Measurements from ENCODE around the gene UVRAG. TPM values are rescaled to one million over a fixed set of nuclear protein-coding genes. Genes with fewer than 3 reads are reported as not detected.

Gene UVRAG
- total RNA-seq, 1 donor from 2014 or later: 38.1 TPM

GRCh38 chr11:75810637-75811390 is 4.2 kb upstream of the UVRAG start:
- no peak for DNase-seq

GRCh38 chr11:75811485-75811884 is 3.5 kb upstream of the UVRAG start:
- no peak for DNase-seq

- no peak for DNase-seq
Observed at GRCh38 chr11:75812542-75813040, 2.4 kb upstream of the UVRAG start.

- DNase-seq: no peak
Observed at GRCh38 chr11:75813124-75813523, 1.9 kb upstream of the UVRAG start.

- no peak for DNase-seq
Observed at GRCh38 chr11:75813622-75814039, 1.4 kb upstream of the UVRAG start.

DNA sequence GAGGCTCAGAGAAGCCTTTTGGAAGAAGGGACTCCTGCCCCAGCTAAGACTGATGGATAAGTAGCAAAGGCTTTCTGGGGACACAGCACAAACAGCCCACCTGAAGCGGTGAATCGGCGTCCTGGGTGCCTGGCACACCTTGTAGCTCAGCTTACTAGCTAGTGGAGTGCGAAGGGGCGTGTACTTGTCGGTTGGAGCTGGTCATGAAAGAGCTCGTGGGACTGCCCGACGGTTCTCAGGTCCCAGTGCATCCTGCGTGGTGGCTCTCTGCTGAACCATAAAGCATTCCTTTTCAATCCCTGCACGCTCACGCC is 690 bp upstream of the UVRAG start:
- DNase-seq: no peak

GRCh38 chr11:75815345-75816168 is 547 bp downstream of the UVRAG start:
- DNase-seq: no peak

DNA sequence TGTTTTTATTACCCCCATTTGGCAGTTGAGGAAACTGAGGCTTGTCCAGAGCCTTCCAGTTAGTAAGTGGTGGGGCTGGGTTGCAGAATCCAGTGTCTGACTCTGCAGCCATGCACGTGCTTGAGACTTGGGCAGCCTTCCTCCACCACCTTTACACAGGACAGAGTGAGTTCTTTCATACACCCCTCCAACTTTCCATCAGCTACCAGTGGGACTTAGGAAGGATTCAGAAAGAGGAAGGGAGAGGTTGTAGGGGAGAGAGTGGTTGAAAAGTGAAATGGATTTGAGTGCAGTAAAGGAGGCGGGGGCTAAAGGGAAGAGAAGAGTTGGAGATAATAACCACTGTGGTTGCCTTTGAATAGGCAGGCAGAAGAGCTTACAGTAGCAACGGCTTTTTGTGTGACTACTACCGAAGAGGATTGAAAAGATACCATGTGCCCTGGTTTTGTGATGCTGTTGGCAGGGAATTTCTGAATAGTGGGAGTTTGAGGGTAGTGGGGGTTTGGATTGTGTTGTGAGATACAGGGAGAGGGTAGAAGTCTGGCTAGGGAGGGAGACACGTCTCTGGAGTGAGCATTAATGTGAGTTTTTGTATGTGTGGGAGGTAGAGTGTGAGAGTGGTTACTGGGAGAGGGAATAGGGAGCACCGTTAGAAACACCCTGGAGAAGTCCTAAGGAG is 1.7 kb downstream of the UVRAG start:
- no peak for DNase-seq

- no peak for DNase-seq
Observed at GRCh38 chr11:75820645-75821044, 5.6 kb downstream of the UVRAG start.

DNA sequence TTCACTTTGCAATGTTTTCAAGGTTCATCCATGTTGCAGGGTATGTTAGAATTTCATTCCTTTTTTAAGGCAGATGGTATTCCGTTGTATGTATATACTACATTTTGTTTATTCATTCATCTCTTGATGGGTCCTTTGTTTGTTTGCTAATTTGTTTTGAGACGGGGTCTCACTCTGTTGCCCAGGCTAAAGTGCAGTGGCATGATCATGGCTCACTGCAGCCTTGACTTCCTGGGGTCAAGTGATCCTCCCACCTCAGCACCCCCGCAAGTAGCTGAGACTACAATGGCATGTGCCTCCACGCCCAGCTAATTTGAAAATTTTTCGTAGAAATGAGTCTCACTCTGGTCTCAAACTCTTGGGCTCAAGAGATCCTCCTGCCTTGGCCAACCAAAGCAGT is 6.2 kb downstream of the UVRAG start:
- no peak for DNase-seq

DNA sequence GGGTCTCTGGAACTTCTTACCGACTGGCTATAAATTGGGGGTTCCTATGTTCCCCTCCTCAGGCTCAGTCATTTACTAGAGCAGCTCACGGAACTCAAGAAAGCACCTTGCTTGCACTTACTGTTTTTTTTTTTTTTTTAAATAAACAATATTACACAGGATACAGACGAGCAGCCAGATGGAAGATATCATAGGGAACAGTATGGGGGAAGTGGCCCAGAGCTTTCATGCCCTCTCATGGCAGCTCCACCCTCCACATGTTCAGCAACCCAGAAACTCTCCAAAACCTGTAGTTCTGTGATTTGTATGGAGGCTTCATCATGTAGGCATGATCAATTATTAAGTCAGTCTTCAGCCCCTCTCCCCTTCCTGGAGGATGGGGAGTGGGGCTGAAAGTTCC is 7.5 kb downstream of the UVRAG start:
- no peak for DNase-seq

- no peak for DNase-seq
Observed at GRCh38 chr11:75823415-75823814, 8.4 kb downstream of the UVRAG start.

DNA sequence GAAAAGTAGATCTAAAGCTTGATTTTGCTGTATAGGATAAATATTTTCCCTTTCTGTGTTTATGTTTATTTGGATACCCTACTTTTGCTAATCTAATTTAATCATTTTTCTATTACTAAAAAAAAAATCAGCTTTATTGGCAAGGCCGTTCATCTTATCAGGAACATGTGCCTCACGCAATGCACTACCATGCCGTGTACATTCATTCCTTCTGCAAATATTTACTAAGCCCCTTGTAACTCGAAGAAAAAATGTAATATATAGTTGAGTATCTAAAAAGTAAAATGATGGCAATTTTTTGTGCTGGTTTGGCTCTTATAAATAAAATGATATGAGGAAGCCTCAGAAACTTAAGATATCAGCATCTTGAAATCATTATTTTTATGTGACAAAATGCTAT is 8.9 kb downstream of the UVRAG start:
- no peak for DNase-seq

DNA sequence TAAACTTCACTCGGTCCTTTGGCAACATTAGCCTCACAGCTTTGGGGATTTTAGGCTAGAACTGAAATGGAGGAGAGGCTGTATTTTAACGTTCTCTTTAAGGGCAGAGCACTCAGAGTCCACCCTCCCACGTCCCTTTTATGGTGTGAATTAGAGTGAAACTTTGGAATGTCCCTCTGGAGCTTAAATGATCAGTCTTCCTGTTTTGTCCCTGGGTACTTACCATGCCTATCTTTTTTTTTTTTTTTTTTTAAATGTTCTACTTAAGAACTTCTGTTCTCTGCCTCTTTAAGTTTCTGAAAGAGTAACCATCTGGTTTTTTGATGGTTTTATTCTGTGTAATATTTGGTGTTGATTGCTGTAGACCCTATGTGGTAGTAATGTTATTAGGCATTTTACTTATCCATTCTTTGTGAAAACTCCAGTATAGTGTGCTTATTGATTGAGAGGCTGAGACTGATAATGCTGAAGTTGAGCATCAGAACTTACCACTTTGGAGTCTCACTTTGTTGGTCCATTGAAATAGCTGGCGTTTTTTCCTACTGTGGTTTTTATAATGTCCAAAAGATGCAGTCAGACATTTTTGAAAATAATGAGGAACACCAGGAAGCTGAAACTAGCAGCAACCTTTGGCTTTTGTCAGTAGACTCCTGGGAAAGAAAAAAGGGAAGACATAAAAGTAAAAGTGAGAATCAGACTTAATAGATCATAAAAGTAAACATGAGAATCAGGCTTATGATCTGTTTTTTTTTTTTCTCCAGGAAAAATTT is 11.6 kb downstream of the UVRAG start:
- DNase-seq: no peak

- DNase-seq: no peak
Observed at GRCh38 chr11:75827562-75827961, 12.6 kb downstream of the UVRAG start.

- no peak for DNase-seq
Observed at GRCh38 chr11:75831915-75832502, 17.0 kb downstream of the UVRAG start.

- DNase-seq: no peak
Observed at GRCh38 chr11:75834728-75835127, 19.7 kb downstream of the UVRAG start.

DNA sequence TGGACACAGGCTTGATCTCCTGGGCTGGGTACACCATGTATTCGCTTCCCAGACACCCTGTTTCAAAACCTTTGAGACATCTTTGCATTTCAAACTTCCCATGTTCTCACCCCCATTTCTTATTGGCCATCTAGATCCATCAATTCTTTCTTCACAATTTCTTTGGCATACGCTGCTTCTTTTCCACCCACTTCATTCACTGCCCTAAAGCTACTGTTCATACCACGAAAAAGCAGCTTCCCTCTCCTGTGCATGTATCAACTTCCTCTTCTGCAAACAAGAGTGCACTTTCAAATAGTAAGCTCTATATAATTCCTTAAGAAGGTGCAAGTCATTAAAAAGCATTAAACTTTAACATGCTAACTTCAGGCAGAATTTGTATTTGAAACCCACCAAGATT is 21.4 kb downstream of the UVRAG start:
- DNase-seq: no peak

DNA sequence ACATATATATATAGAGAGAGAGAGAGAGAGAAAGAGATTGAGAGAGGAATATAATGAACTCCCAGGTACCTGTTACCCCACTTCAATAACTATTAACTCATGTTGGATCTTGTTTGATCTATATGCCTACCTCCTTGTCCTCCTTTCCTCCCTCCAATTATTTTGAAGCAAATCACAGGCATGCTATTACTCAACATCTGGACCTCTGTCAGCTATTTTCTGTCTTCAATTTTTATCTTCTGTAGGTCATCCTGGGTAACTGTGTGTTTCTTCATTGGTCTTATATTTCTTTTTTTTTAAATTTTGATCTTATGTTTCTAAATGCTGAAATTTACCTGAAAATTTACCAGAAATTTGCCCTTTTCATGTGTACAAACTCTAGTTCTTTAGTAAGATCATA is 24.8 kb downstream of the UVRAG start:
- no peak for DNase-seq

- no peak for DNase-seq
Observed at GRCh38 chr11:75840522-75840921, 25.5 kb downstream of the UVRAG start.

DNA sequence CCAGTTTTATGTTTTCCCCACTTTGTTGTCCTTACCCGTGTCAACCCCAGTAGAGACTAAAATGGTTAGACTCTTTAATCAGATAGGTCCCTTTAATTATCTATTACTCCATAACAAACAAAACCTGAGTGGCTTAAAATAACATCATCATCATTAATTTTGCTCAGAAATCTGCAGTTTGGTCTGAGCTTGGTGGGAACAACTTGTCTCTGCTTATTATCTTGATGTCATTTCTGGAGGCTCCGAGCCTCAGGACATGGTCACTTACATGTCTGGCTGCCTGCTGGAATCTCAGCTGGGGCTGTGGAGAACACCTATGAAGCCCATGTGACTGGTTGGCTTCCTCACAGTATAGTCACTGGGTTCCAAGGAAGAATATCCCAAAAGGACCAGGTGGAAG is 26.7 kb downstream of the UVRAG start:
- DNase-seq: no peak

GRCh38 chr11:75845324-75845723 is 30.3 kb downstream of the UVRAG start:
- DNase-seq: no peak
